SK-N-SH treated with all-trans-retinoic acid at 6 μM for 48 hours (cell line): ENCODE data around the gene TTC13.

Experiments used
- ATAC-seq: fragments of 200-7000 bp; cut with Tn5 transposase; 3 replicates; pipeline ENCODE4 v1.9.1; 2020; ENCODE audit warnings: mild to moderate bottlenecking, moderate library complexity
- ARNTL ChIP-seq: fragments of 450-650 bp; formaldehyde crosslinking; IDR thresholded peaks from 2 replicates; pipeline ENCODE4 v1.5.0; 2020; ENCODE audit warnings: low read depth, mild to moderate bottlenecking, moderate library complexity, borderline replicate concordance
- BACH2 ChIP-seq: fragments of 250-450 bp; sonication (Bioruptor Pico); IDR thresholded peaks from 2 replicates; pipeline ENCODE4 v1.9.0; 2021; ENCODE audit warnings: mild to moderate bottlenecking, borderline replicate concordance
- CSDC2 ChIP-seq: fragments of 250-450 bp; sonication (Bioruptor Pico); IDR thresholded peaks from 2 replicates; pipeline ENCODE4 v1.5.0; 2020; ENCODE audit warnings: mild to moderate bottlenecking, moderate library complexity
- ESRRG ChIP-seq: fragments of 250-450 bp; sonication (Bioruptor Pico); IDR thresholded peaks from 2 replicates; pipeline ENCODE4 v1.6.1; 2021; ENCODE audit warnings: mild to moderate bottlenecking
- GLIS3 ChIP-seq: fragments of 250-450 bp; sonication (Bioruptor Pico); IDR thresholded peaks from 2 replicates; pipeline ENCODE4 v1.5.0; 2020; ENCODE audit warnings: mild to moderate bottlenecking, moderate library complexity
- ISL1 ChIP-seq: fragments of 250-450 bp; sonication (Bioruptor Pico); IDR thresholded peaks from 2 replicates; pipeline ENCODE4 v2.1.2; 2022; ENCODE audit warnings: mild to moderate bottlenecking, moderate library complexity
- PPARA ChIP-seq: fragments of 250-450 bp; sonication (Bioruptor Pico); IDR thresholded peaks from 2 replicates; pipeline ENCODE4 v1.5.0; 2020; ENCODE audit warnings: mild to moderate bottlenecking, borderline replicate concordance
- RARB ChIP-seq: fragments of 250-450 bp; sonication (Bioruptor Pico); IDR thresholded peaks from 2 replicates; pipeline ENCODE4 v1.8.0; 2021; ENCODE audit warnings: mild to moderate bottlenecking, moderate library complexity
- SNAI2 ChIP-seq: fragments of 250-450 bp; sonication (Bioruptor Pico); IDR thresholded peaks from 2 replicates; pipeline ENCODE4 v1.5.0; 2020; ENCODE audit warnings: mild to moderate bottlenecking, moderate library complexity
- TOX ChIP-seq: fragments of 250-450 bp; sonication (Bioruptor Pico); IDR thresholded peaks from 2 replicates; pipeline ENCODE4 v1.8.0; 2021; ENCODE audit warnings: mild to moderate bottlenecking, moderate library complexity, borderline replicate concordance
- ZC3H10 ChIP-seq: fragments of 250-450 bp; sonication (Bioruptor Pico); IDR thresholded peaks from 2 replicates; pipeline ENCODE4 v1.5.1; 2021; ENCODE audit warnings: mild to moderate bottlenecking, moderate library complexity
- ZFP3 ChIP-seq: fragments of 250-450 bp; sonication (Bioruptor Pico); IDR thresholded peaks from 2 replicates; pipeline ENCODE4 v1.5.0; 2020; ENCODE audit warnings: mild to moderate bottlenecking, moderate library complexity
- ZFP30 ChIP-seq: fragments of 450-650 bp; formaldehyde crosslinking; IDR thresholded peaks from 2 replicates; pipeline ENCODE4 v1.5.0; 2022; ENCODE audit warnings: mild to moderate bottlenecking, moderate library complexity
- ZNF565 ChIP-seq: fragments of 450-650 bp; formaldehyde crosslinking; conservative IDR thresholded peaks from 2 replicates; pipeline ENCODE4 v1.5.0; 2020; ENCODE audit warnings: low read depth, mild to moderate bottlenecking, moderate library complexity
- ZNF8 ChIP-seq: fragments of 450-650 bp; formaldehyde crosslinking; IDR thresholded peaks from 2 replicates; pipeline ENCODE4 v1.5.0; 2020; ENCODE audit warnings: mild to moderate bottlenecking, moderate library complexity
- TF ChIP-seq, protein P1 (sequence below): fragments of 250-450 bp; sonication (Bioruptor Pico); IDR thresholded peaks from 2 replicates; pipeline ENCODE4 v1.5.1; 2021; ENCODE audit warnings: mild to moderate bottlenecking, moderate library complexity
- TF ChIP-seq, protein P2 (sequence below): fragments of 250-450 bp; sonication (Bioruptor Pico); IDR thresholded peaks from 2 replicates; pipeline ENCODE4 v1.5.1; 2020; ENCODE audit warnings: low read depth, mild to moderate bottlenecking, moderate library complexity
- TF ChIP-seq, protein P3 (sequence below): fragments of 250-450 bp; sonication (Bioruptor Pico); IDR thresholded peaks from 2 replicates; pipeline ENCODE4 v1.8.0; 2021; ENCODE audit warnings: low read depth, mild to moderate bottlenecking, moderate library complexity, borderline replicate concordance
- TF ChIP-seq, protein P4 (sequence below): fragments of 250-450 bp; sonication (Bioruptor Pico); IDR thresholded peaks from 2 replicates; pipeline ENCODE4 v1.5.0; 2020; ENCODE audit warnings: mild to moderate bottlenecking, moderate library complexity
- TF ChIP-seq, protein P5 (sequence below): fragments of 250-450 bp; sonication (Bioruptor Pico); IDR thresholded peaks from 2 replicates; pipeline ENCODE4 v1.8.0; 2020; ENCODE audit warnings: mild to moderate bottlenecking, moderate library complexity, borderline replicate concordance

Gene TTC13

DNA sequence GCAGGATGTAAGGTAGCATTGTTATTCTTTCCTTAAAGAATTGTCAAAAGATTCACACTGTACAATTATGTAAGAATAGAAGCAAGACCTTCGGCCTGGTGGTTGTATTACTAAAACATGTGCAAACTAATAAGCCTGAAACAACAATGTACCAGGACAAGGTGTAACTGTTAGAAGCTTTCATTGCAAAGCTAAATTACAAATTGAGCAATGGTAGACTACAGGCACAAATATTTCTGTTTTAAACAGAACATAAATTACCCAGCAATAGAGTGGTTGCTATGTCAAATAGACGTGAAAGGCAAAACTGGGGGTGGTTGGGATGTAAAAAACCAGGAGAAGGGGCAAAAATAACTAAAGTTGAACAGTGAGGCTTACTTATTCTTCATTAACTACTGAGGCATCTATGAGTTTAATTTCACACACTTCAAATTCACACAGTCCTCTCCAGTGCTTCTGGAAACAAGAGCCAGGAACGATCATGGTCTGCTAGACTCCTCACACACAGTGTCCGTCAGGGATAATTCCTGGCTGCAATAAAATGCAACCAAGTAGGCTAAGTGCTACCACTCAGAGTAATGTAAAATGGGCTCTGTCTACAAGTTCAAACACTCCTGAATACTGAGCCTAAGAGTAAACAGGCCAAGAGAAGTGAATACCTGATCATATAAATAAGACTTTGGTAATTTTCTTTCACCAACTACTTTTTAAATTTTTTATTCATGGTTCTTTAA is 71.0 kb downstream of the TTC13 start:
- no peak for TF ChIP-seq TOX (CRISPR knock-in tag)
- no peak for ATAC-seq

DNA sequence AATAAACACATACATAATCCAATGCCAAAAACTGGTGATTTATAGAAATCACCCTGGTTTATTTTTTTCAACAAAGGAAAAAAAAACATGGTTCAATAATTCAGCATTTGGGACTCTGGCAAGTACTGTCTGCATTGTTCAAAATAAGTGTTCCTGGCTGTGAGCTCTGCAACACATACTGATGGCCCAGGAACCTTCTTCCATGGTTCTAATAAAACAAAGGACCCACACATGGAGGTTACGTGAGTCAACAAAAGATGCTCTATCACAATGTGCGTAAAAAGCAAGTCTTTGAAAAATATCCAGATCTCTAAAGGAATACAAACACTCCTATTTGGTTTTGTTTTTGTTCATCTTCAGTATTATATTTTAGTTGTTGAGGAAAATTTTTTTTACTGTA is 72.4 kb downstream of the TTC13 start:
- TF ChIP-seq, protein P1, sequence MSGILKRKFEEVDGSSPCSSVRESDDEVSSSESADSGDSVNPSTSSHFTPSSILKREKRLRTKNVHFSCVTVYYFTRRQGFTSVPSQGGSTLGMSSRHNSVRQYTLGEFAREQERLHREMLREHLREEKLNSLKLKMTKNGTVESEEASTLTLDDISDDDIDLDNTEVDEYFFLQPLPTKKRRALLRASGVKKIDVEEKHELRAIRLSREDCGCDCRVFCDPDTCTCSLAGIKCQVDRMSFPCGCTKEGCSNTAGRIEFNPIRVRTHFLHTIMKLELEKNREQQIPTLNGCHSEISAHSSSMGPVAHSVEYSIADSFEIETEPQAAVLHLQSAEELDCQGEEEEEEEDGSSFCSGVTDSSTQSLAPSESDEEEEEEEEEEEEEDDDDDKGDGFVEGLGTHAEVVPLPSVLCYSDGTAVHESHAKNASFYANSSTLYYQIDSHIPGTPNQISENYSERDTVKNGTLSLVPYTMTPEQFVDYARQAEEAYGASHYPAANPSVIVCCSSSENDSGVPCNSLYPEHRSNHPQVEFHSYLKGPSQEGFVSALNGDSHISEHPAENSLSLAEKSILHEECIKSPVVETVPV = no peak
- TF ChIP-seq, protein P2, sequence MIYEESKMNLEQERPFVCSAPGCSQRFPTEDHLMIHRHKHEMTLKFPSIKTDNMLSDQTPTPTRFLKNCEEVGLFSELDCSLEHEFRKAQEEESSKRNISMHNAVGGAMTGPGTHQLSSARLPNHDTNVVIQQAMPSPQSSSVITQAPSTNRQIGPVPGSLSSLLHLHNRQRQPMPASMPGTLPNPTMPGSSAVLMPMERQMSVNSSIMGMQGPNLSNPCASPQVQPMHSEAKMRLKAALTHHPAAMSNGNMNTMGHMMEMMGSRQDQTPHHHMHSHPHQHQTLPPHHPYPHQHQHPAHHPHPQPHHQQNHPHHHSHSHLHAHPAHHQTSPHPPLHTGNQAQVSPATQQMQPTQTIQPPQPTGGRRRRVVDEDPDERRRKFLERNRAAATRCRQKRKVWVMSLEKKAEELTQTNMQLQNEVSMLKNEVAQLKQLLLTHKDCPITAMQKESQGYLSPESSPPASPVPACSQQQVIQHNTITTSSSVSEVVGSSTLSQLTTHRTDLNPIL (CRISPR knock-in tag) = no peak
- TF ChIP-seq ZC3H10 (CRISPR knock-in tag) = no peak
- TF ChIP-seq SNAI2 (CRISPR knock-in tag) = no peak
- TF ChIP-seq ESRRG = no peak
- TF ChIP-seq PPARA (CRISPR knock-in tag) = no peak
- TF ChIP-seq RARB (CRISPR knock-in tag) = no peak
- no peak for TF ChIP-seq TOX (CRISPR knock-in tag)
- TF ChIP-seq CSDC2 (CRISPR knock-in tag) = no peak
- TF ChIP-seq GLIS3 (CRISPR knock-in tag) = no peak
- TF ChIP-seq BACH2 = no peak
- no peak for ATAC-seq

DNA sequence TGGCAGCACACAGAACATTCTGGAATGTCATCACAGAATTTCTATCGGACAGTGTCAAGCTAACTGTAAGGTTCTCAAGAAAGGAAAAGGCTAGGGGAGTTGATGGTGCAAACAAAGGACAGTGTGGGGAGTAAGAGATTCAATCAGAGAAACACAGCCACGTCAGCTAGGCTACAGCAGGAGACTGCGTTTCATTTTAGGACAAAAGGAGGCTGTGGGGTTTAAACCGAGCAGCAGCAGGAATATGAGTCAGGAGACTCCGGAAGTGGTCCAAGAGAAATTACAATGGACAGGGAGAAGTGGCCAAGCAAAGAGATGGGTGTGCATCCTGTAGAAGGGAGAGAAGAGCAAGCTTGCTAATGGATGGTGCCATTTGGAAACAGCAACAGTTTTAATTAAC is 72.9 kb downstream of the TTC13 start:
- no peak for ATAC-seq
- TF ChIP-seq PPARA (CRISPR knock-in tag) (no peak), ZFP3 (CRISPR knock-in tag) (no peak), ZFP30 (CRISPR knock-in tag) (no peak), RARB (CRISPR knock-in tag) (no peak), ZNF8 (CRISPR knock-in tag) (no peak), ISL1 (no peak), ZC3H10 (CRISPR knock-in tag) (no peak), GLIS3 (CRISPR knock-in tag) (no peak), ZNF565 (CRISPR knock-in tag) (no peak), ARNTL (CRISPR knock-in tag) (no peak), BACH2 (no peak)
- TF ChIP-seq, protein P3, sequence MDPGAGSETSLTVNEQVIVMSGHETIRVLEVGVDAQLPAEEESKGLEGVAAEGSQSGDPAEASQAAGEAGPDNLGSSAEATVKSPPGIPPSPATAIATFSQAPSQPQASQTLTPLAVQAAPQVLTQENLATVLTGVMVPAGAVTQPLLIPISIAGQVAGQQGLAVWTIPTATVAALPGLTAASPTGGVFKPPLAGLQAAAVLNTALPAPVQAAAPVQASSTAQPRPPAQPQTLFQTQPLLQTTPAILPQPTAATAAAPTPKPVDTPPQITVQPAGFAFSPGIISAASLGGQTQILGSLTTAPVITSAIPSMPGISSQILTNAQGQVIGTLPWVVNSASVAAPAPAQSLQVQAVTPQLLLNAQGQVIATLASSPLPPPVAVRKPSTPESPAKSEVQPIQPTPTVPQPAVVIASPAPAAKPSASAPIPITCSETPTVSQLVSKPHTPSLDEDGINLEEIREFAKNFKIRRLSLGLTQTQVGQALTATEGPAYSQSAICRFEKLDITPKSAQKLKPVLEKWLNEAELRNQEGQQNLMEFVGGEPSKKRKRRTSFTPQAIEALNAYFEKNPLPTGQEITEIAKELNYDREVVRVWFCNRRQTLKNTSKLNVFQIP (CRISPR knock-in tag) = no peak
- TF ChIP-seq, protein P4, sequence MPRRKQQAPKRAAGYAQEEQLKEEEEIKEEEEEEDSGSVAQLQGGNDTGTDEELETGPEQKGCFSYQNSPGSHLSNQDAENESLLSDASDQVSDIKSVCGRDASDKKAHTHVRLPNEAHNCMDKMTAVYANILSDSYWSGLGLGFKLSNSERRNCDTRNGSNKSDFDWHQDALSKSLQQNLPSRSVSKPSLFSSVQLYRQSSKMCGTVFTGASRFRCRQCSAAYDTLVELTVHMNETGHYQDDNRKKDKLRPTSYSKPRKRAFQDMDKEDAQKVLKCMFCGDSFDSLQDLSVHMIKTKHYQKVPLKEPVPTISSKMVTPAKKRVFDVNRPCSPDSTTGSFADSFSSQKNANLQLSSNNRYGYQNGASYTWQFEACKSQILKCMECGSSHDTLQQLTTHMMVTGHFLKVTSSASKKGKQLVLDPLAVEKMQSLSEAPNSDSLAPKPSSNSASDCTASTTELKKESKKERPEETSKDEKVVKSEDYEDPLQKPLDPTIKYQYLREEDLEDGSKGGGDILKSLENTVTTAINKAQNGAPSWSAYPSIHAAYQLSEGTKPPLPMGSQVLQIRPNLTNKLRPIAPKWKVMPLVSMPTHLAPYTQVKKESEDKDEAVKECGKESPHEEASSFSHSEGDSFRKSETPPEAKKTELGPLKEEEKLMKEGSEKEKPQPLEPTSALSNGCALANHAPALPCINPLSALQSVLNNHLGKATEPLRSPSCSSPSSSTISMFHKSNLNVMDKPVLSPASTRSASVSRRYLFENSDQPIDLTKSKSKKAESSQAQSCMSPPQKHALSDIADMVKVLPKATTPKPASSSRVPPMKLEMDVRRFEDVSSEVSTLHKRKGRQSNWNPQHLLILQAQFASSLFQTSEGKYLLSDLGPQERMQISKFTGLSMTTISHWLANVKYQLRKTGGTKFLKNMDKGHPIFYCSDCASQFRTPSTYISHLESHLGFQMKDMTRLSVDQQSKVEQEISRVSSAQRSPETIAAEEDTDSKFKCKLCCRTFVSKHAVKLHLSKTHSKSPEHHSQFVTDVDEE (CRISPR knock-in tag) = no peak
- TF ChIP-seq, protein P1 = no peak
- TF ChIP-seq, protein P5, sequence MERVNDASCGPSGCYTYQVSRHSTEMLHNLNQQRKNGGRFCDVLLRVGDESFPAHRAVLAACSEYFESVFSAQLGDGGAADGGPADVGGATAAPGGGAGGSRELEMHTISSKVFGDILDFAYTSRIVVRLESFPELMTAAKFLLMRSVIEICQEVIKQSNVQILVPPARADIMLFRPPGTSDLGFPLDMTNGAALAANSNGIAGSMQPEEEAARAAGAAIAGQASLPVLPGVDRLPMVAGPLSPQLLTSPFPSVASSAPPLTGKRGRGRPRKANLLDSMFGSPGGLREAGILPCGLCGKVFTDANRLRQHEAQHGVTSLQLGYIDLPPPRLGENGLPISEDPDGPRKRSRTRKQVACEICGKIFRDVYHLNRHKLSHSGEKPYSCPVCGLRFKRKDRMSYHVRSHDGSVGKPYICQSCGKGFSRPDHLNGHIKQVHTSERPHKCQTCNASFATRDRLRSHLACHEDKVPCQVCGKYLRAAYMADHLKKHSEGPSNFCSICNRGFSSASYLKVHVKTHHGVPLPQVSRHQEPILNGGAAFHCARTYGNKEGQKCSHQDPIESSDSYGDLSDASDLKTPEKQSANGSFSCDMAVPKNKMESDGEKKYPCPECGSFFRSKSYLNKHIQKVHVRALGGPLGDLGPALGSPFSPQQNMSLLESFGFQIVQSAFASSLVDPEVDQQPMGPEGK (CRISPR knock-in tag) = no peak
